Omental fat pad (tissue), 4 donors: Measurements from ENCODE around the gene S100A7A. TPM values are rescaled to one million over a fixed set of nuclear protein-coding genes. Genes with fewer than 3 reads are reported as not detected.
"Not testable (repeated sequence)": the region's sequence is repeated elsewhere in the genome, so short reads cannot be mapped to it uniquely, and the experiment has no call there.

Source experiments
- ATAC-seq: fragments of 150-250 bp; one replicate; pipeline ENCODE4 v1.9.1; 2016; ENCODE audit warnings: mild to moderate bottlenecking, moderate library complexity; ENCODE audit not compliant: low FRiP score
- DNase-seq: peaks from one replicate; pipeline ENCODE4 v3.0.0-alpha.2; 2019; ENCODE audit warnings: low spot score
- total RNA-seq, 4 donors: library from RNA; depleted of rRNA; stranded (reverse); fragments of >200 nt; gene quantifications; one replicate each; pipeline ENCODE4 v1.1.0, GENCODE V29; 2016
- TF ChIP-seq, protein P1 (sequence below), 3 donors: fragments of 450-650 bp; IDR thresholded peaks; one replicate each; pipeline ENCODE4 v1.5.1; 2016 to 2017; ENCODE audit warnings: antibody characterized with exemption in 3 of 3, mild to moderate bottlenecking in 3 of 3, moderate library complexity in 2 of 3

Gene S100A7A
- total RNA-seq, 4 donors from 2014 or later: not detected

DNA sequence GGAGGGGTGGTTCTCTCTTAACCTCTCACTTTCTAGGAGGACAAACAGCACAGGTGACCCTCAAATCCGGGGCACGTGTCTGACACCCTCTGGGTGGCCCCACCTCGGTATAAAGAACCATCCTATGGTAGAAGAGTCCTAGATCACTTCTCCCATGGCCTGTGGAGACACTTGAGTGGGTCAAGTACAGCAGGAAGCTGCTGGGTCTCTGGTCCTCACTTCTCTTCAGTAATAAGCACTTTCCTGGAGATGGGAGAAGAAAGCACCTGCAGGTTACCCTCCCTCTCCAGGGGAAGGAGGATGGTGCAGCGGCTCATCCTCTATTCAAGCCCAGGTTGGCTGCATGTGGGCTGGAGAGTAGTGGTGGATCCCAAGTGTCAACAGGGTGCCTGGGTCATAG lies 27.2 kb downstream of the S100A7A start:
- TF ChIP-seq, protein P1, sequence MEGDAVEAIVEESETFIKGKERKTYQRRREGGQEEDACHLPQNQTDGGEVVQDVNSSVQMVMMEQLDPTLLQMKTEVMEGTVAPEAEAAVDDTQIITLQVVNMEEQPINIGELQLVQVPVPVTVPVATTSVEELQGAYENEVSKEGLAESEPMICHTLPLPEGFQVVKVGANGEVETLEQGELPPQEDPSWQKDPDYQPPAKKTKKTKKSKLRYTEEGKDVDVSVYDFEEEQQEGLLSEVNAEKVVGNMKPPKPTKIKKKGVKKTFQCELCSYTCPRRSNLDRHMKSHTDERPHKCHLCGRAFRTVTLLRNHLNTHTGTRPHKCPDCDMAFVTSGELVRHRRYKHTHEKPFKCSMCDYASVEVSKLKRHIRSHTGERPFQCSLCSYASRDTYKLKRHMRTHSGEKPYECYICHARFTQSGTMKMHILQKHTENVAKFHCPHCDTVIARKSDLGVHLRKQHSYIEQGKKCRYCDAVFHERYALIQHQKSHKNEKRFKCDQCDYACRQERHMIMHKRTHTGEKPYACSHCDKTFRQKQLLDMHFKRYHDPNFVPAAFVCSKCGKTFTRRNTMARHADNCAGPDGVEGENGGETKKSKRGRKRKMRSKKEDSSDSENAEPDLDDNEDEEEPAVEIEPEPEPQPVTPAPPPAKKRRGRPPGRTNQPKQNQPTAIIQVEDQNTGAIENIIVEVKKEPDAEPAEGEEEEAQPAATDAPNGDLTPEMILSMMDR (IDR thresholded peaks at IDR 0.05): no peak
- DNase-seq (no peak), ATAC-seq (no peak)

DNA sequence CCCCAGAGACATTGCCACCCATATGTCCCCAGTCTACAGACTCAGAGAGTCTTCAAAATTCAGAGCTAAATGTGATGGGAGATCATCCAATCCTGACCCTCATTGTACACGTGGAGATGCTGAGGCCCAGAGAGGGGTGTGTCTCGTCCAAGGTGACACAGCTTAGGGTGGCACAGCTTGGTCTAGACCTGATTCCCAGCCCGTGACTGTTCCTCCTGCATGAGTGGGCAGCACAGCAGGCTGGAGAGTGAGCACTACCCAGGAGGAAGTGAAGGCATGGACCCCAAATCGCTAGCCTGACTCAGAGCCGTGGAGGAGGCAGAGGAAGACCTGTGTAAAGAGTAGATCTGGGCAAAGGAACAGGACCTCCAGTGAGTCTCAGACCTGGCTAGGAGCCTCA lies 27.8 kb downstream of the S100A7A start:
- ATAC-seq (no peak), DNase-seq (no peak)
- TF ChIP-seq, protein P1 (IDR thresholded peaks at IDR 0.05): no peak

DNA sequence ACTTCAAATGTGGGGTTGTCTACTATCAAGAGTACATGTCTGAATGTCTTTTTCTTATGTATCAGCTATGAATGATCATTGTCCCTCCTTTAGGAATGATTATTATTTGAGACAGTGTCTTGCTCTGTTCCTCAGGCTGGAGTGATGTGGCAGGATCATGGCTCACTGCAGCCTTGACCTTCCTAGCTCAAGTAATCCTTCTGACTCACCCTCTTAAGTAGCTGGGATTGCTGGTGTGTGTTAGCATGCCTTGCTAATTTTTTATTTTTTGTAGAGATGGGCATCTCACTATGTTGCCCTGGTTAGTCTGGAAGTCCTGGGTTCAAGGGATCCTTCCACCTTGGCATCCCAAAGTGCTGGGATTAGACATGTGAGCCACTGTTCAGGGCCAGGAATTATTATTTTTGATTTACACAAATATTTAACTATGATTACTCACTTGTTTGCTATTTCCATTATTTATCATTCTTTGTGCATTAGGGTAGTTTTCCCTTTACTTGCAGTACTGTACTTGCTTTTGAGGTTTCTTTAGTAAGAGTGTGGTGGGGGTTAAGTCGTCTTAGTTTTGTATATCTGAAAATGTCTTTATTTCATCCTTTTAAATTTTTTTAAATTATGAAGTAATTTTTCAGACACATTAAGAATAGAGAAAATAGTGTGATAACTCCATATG lies 31.3 kb downstream of the S100A7A start:
- no peak for ATAC-seq
- TF ChIP-seq, protein P1 (IDR thresholded peaks at IDR 0.05): no peak
- DNase-seq: no peak

DNA sequence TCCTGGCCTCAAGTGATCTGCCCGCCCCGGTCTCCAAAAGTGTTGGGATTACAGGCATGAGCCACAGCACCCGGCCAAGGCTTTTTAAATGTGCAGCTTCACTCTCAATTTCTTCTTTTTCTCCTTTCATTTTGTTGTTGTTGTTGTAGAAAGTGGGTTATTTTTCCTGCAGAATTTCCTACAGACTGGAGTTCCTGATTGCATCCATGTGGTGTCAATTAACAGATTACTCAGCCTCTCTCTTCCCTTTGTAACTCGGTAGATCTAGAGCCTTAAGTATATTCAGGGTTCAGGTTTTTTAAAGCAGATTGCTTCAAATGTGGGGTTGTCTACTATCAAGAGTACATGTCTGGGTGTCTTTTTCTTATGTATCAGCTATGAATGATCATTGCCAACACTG lies 32.5 kb downstream of the S100A7A start:
- not testable (repeated sequence) for ATAC-seq, DNase-seq

DNA sequence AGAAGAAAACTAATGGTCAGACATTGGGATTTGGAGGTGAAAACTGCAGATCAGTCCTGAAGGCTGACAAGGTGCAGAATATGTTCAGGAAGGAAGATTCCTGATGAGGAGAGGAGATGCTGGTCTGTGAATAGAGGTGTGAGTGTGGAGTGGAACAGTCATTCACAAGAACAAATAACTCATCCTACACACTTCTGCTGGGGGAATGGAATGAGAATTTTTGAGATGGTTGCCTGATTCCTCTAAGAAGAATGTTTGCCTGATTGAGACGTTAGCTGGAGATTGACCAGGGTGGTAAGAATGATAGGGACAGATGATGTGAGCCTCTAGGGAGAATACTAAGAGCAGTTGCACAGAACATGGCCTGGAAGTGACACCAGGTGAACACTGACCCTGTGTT lies 40.1 kb downstream of the S100A7A start:
- TF ChIP-seq, protein P1 (IDR thresholded peaks at IDR 0.05): no peak
- ATAC-seq: no peak
- no peak for DNase-seq

DNA sequence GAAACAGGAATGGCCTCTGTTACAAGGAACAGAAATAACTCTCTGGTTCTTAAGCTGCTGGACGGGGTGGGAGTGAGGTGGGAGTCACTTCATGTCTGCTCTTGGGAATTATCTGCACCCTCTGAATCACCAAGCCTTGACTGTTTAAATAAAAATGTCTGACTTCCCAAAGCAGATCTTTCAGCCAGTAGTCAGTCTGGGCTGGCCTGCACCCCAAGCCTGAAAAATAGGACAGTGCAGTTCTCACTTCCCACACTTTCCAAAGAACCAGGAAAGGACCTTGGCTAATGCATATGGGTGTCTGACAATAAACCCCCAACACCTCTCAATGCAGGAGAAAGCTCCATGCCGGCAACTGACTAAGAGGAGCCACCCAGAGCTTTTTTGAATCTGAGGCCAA lies 43.3 kb downstream of the S100A7A start:
- TF ChIP-seq, protein P1 (IDR thresholded peaks at IDR 0.05): no peak
- no peak for ATAC-seq

DNA sequence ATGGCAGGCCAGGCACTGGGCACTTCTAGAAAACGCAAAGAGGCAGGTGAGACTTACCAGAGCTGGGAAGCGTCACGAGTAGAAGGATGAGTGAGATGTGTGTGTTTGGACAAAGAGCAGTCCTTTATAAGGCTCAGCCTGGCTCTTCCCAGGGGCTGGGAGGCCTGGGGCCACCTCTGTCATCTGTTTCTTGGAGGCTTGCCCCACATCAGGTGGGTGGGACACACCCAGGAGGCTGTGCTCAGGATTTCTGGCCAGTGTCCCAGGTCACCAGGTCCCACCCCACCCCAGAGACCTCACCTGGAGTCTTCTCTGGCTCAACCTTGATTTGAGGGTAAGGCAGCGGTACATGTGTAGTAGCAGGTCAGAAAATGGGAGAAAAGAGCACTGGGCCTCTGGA lies 44.2 kb downstream of the S100A7A start, which contains the start of gene S100A7:
TSS of gene S100A7 (minus strand) at position 101 of the 400 bp plus-strand sequence. CDS start 1,638 bp downstream, outside the sequence.
- ATAC-seq (no peak), DNase-seq (no peak)
- TF ChIP-seq, protein P1 (IDR thresholded peaks at IDR 0.05): no peak

More for the DNA sequence above, 43.3 kb downstream of the S100A7A start:
- DNase-seq: no peak

DNA sequence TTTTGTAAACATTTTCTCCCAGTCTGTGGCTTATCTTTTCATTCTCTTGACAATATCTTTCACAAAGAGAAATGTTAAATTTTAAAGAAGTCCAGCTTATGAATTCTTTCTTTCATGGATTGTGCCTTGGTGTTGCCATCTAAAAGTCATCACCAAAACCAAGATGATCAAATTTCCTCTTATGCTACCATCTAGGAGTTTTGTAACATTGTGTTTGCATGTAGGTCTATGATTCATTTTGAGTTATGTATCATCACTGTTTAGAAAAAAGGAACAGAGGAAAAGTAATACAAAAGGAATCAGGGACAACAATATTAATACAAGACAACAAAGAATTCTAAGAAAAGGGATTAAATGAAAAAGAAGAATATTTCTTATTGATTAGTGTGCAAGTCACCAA lies 46.4 kb downstream of the S100A7A start:
- DNase-seq, ATAC-seq: not testable (repeated sequence)
